Left lung (tissue), 14 donors: ENCODE results near the gene DBT. TPM values are rescaled to one million over a fixed set of nuclear protein-coding genes. Genes with fewer than 3 reads are reported as not detected.
"Not testable (repeated sequence)": the region's sequence is repeated elsewhere in the genome, so short reads cannot be mapped to it uniquely, and the experiment has no call there.

ENCODE experiments used
- ATAC-seq: fragments of 200-7000 bp; cut with Tn5 transposase; one replicate; pipeline ENCODE4 v1.9.1; 2020; ENCODE audit warnings: moderate library complexity
- DNase-seq, 4 donors: peaks; one replicate each; pipeline ENCODE4 v3.0.0-alpha.2; 2013 to 2020
- H3K27ac ChIP-seq, 2 donors: fragments of 200-600 bp; sonication (generic) in 1 of 2; one replicate each; pipeline versions ENCODE4 v1.5.0 to v1.8.0; 2020 to 2021
- H3K27me3 ChIP-seq, 2 donors: fragments of 200-600 bp; sonication (generic) in 1 of 2; one replicate each; pipeline versions ENCODE4 v1.5.0 to v1.8.0; 2020 to 2021
- H3K36me3 ChIP-seq, 2 donors: fragments of 200-600 bp; sonication (generic) in 1 of 2; one replicate each; pipeline versions ENCODE4 v1.5.0 to v1.8.0; 2020 to 2021
- H3K4me1 ChIP-seq, 2 donors: fragments of 200-600 bp; one replicate each; pipeline ENCODE4 v1.8.0; 2021
- H3K4me3 ChIP-seq, 2 donors: fragments of 200-600 bp; sonication (generic) in 1 of 2; one replicate each; pipeline versions ENCODE4 v1.5.0 to v1.8.0; 2020 to 2021; ENCODE audit warnings: mild to moderate bottlenecking in 1 of 2
- H3K9me3 ChIP-seq, 2 donors: fragments of 200-600 bp; sonication (generic) in 1 of 2; one replicate each; pipeline versions ENCODE4 v1.5.0 to v1.8.0; 2020 to 2021
- intact Hi-C, 2 donors: fragments of 100-400 bp; cut with DNase I; formaldehyde crosslinking; loops; one replicate each; pipeline versions ENCODE4 v1.11.2 to v1.14.2; 2022
- long read RNA-seq, 12 donors: library from polyadenylated mRNA in 2 of 12; unstranded in 2 of 12; transcript quantifications; one replicate each; pipeline ENCODE4 v2.0.0 and lab custom pipeline, GENCODE V29; 2019 to 2026
- polyA plus RNA-seq, 6 donors: library from polyadenylated mRNA; unstranded; fragments of 120-200 nt; gene quantifications; one replicate each; pipeline ENCODE4 v1.2.1, GENCODE V29; 2013; ENCODE audit not compliant: insufficient read length in 6 of 6
- total RNA-seq, 2 donors: library from RNA; stranded (reverse); fragmentation: NEBNext Ultra II Directional; extraction: Animal tissue kit (Norgen Biotek cat#: 25700); gene quantifications; one replicate each; pipeline ENCODE4 v1.2.1, GENCODE V29; 2021
- TF ChIP-seq, protein P1 (sequence below), 2 donors: fragments of 200-600 bp; sonication (generic) in 1 of 2; IDR thresholded peaks; one replicate each; pipeline versions ENCODE4 v1.5.0 to v1.8.0; 2021; ENCODE audit warnings: antibody characterized with exemption in 2 of 2
- donor health status: DM: no; HTN: yes; CAD: no.
- donor health status: DM: no; HTN: no; CAD: no.

Gene DBT
- total RNA-seq = 10 to 100 TPM; 15.9 to 22.6 TPM
- polyA plus RNA-seq = 10 to 100 TPM; 17.1 to 23.0 (median 19.8) TPM
- long read RNA-seq, donor 1, full-length matches to known transcripts = 2 of 2 reads
- long read RNA-seq, donor 1, partial matches to known transcripts = 0 of 2 reads
- long read RNA-seq, donor 1, other reads (novel, unspliced or antisense) = 0 of 2 reads
- long read RNA-seq, donor 2, full-length matches to known transcripts = 11 of 11 reads
- long read RNA-seq, donor 2, partial matches to known transcripts = 0 of 11 reads
- long read RNA-seq, donor 2, other reads (novel, unspliced or antisense) = 0 of 11 reads
- long read RNA-seq, donor 3, full-length matches to known transcripts = 3 of 3 reads
- long read RNA-seq, donor 3, partial matches to known transcripts = 0 of 3 reads
- long read RNA-seq, donor 3, other reads (novel, unspliced or antisense) = 0 of 3 reads
- long read RNA-seq, donor 4, full-length matches to known transcripts = 5 of 6 reads
- long read RNA-seq, donor 4, partial matches to known transcripts = 0 of 6 reads
- long read RNA-seq, donor 4, other reads (novel, unspliced or antisense) = 1 of 6 reads
- long read RNA-seq, donor 5, full-length matches to known transcripts = 4 of 4 reads
- long read RNA-seq, donor 5, partial matches to known transcripts = 0 of 4 reads
- long read RNA-seq, donor 5, other reads (novel, unspliced or antisense) = 0 of 4 reads
- long read RNA-seq, donor 6, full-length matches to known transcripts = 4 of 4 reads
- long read RNA-seq, donor 6, partial matches to known transcripts = 0 of 4 reads
- long read RNA-seq, donor 6, other reads (novel, unspliced or antisense) = 0 of 4 reads
- long read RNA-seq, donor 7, full-length matches to known transcripts = 3 of 3 reads
- long read RNA-seq, donor 7, partial matches to known transcripts = 0 of 3 reads
- long read RNA-seq, donor 7, other reads (novel, unspliced or antisense) = 0 of 3 reads
- long read RNA-seq, donor 8, full-length matches to known transcripts = 2 of 2 reads
- long read RNA-seq, donor 8, partial matches to known transcripts = 0 of 2 reads
- long read RNA-seq, donor 8, other reads (novel, unspliced or antisense) = 0 of 2 reads
- long read RNA-seq, donor 9 = 0 reads
- long read RNA-seq, donor 10, full-length matches to known transcripts = 1 of 1 reads
- long read RNA-seq, donor 10, partial matches to known transcripts = 0 of 1 reads
- long read RNA-seq, donor 10, other reads (novel, unspliced or antisense) = 0 of 1 reads
- long read RNA-seq, donor 11, full-length matches to known transcripts = 3 of 146 reads
- long read RNA-seq, donor 11, partial matches to known transcripts = 131 of 146 reads
- long read RNA-seq, donor 11, other reads (novel, unspliced or antisense) = 12 of 146 reads
- long read RNA-seq, donor 12, full-length matches to known transcripts = 4 of 4 reads
- long read RNA-seq, donor 12, partial matches to known transcripts = 0 of 4 reads
- long read RNA-seq, donor 12, other reads (novel, unspliced or antisense) = 0 of 4 reads

GRCh38 chr1:100249537-100250257, at the start of gene DBT:
TSS of gene DBT (minus strand) at chr1:100249834. CDS start at chr1:100249820, 14 bp downstream.
- H3K9me3 ChIP-seq = no peaks in the 10 kb centered on the region
- intact Hi-C loops = no loop called here
- peak within 1 kb of the TSS; percentile 71 to 80 for H3K27ac ChIP-seq
- H3K4me1 ChIP-seq = peaks cover 6 to 22% of the 10 kb centered on the region in 2 donors
- peak within 1 kb of the TSS; percentile 60 to 85 for H3K4me3 ChIP-seq
- DNase-seq = peak; percentile 91 to 97 (median 94)
- H3K36me3 ChIP-seq = no peaks in the 10 kb centered on the region
- peak; percentile 100 for ATAC-seq
- TF ChIP-seq, protein P1, sequence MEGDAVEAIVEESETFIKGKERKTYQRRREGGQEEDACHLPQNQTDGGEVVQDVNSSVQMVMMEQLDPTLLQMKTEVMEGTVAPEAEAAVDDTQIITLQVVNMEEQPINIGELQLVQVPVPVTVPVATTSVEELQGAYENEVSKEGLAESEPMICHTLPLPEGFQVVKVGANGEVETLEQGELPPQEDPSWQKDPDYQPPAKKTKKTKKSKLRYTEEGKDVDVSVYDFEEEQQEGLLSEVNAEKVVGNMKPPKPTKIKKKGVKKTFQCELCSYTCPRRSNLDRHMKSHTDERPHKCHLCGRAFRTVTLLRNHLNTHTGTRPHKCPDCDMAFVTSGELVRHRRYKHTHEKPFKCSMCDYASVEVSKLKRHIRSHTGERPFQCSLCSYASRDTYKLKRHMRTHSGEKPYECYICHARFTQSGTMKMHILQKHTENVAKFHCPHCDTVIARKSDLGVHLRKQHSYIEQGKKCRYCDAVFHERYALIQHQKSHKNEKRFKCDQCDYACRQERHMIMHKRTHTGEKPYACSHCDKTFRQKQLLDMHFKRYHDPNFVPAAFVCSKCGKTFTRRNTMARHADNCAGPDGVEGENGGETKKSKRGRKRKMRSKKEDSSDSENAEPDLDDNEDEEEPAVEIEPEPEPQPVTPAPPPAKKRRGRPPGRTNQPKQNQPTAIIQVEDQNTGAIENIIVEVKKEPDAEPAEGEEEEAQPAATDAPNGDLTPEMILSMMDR (IDR thresholded peaks at IDR 0.05) = no peak
- H3K27me3 ChIP-seq = no peaks in the 10 kb centered on the region

DNA sequence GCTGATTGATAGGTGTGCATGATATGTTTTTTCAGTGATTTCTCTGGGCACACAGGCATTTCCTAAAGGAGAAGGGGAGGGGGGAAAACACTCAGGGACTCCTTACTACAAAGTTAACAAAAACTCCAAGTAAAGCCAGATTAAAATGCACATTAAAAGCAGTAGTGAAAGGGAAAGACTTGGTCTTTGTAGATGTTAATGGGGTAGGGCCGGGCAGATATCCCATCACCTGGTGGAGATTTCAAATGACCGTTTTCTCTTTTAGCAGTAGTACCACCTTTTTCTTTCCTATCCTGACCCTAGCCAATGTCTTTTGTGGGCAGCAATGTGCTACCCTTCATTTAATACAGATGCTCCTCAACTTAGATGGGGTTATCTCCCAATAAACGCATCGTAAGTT, 48.9 kb upstream of the DBT start:
- no peaks in the 10 kb centered on the region for H3K27me3 ChIP-seq
- TF ChIP-seq, protein P1 (IDR thresholded peaks at IDR 0.05) = no peak
- intact Hi-C loops = no loop called here
- no peak overlapping the region for H3K27ac ChIP-seq
- no peaks in the 10 kb centered on the region for H3K4me1 ChIP-seq
- no peaks in the 10 kb centered on the region for H3K9me3 ChIP-seq
- ATAC-seq (no peak), DNase-seq (no peak)
- peaks cover 0 to 6% of the 10 kb centered on the region in 2 donors for H3K36me3 ChIP-seq
- H3K4me3 ChIP-seq = no peak overlapping the region

DNA sequence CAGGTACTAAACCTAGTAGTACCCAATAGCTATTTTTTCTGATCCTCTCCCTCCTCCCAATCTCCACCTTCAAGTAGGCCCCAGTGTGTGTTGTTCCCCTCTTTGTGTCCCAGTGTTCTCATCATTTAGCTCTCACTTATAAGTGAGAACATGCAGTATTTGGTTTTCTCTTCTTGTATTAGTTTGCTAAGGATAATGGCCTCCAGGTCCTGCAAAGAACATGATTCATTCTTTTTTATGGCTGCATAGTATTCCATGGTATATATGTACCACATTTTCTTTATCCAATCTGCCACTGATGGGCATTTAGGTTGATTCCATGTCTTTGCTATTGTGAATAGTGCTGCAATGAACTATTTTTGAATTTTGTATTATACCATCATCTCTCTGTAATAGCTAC, 47.4 kb upstream of the DBT start:
- ATAC-seq, H3K27ac ChIP-seq, H3K27me3 ChIP-seq, H3K4me1 ChIP-seq, DNase-seq, H3K4me3 ChIP-seq, H3K9me3 ChIP-seq, intact Hi-C loops: not testable (repeated sequence)
- peaks cover 0 to 18% of the 10 kb centered on the region in 2 donors for H3K36me3 ChIP-seq

DNA sequence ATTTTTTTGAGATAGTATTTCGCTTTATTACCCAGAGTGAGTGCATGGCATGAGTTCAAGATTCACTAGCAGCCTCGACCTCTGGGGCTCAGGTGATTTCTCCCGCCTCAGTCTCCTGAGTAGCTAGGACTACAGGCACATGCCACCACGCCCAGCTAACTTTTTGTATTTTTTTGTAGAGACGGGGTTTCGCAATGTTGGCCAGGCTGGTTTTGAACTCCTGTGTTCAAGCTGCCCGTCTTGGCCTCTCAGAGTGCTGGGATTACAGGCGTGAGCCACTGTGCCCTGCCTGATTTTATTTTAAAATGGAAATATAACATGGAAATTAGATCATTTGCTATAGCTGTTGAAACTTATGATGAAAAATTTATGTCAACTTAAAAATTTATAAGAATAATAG, 46.5 kb upstream of the DBT start:
- Histone ChIP-seq H3K27ac (no peak overlapping the region), H3K27me3 (no peaks in the 10 kb centered on the region), H3K36me3 (peaks cover 0 to 27% of the 10 kb centered on the region in 2 donors), H3K4me3 (no peak overlapping the region), H3K4me1 (no peaks in the 10 kb centered on the region), H3K9me3 (no peaks in the 10 kb centered on the region)
- TF ChIP-seq, protein P1 (IDR thresholded peaks at IDR 0.05) = no peak
- DNase-seq (no peak), ATAC-seq (no peak)
- intact Hi-C loops = no loop called here
